K562 (cell line): ENCODE measurements around the gene TEP1. TPM values are rescaled to one million over a fixed set of nuclear protein-coding genes. Genes with fewer than 3 reads are reported as not detected.

Experiments used
- CBFA2T2 ChIP-seq: fragments of 450-650 bp; conservative IDR thresholded peaks from 2 replicates; pipeline ENCODE4 v1.6.1; 2017; ENCODE audit warnings: mild to moderate bottlenecking
- CEBPB ChIP-seq: fragments of 450-650 bp; IDR thresholded peaks from 2 replicates; pipeline ENCODE4 v1.6.1; 2016; ENCODE audit warnings: missing genetic modification characterization, missing compliant biosample characterization
- DACH1 ChIP-seq: fragments of 450-650 bp; IDR thresholded peaks from 2 replicates; pipeline ENCODE4 v1.6.1; 2018; ENCODE audit not compliant: partially characterized antibody
- EP400 ChIP-seq: fragments of 450-650 bp; IDR thresholded peaks from 2 replicates; pipeline ENCODE4 v1.6.1; 2017; ENCODE audit warnings: antibody characterized with exemption, mild to moderate bottlenecking, moderate library complexity
- KDM4B ChIP-seq, 2 experiments: fragments of 450-650 bp in 1 of 2; sonication (generic) in 1 of 2; IDR thresholded peaks; 2 replicates each; pipeline ENCODE4 v1.6.1; 2016 to 2017; ENCODE audit warnings: borderline replicate concordance in 2 of 2, antibody characterized with exemption in 1 of 2, low read depth in 1 of 2, mild to moderate bottlenecking in 1 of 2
- MNT ChIP-seq, 2 experiments: fragments of 450-650 bp; conservative IDR thresholded peaks; 2 replicates each; pipeline ENCODE4 v1.6.1; 2017; ENCODE audit warnings: mild to moderate bottlenecking in 2 of 2, moderate library complexity in 2 of 2
- RBM34 ChIP-seq: fragments of 200-400 bp; formaldehyde crosslinking; IDR thresholded peaks from 2 replicates; pipeline ENCODE4 v1.6.1; 2018; ENCODE audit warnings: low read length, borderline replicate concordance; ENCODE audit not compliant: insufficient read depth
- STAT6 ChIP-seq: sonication (generic); formaldehyde crosslinking; IDR thresholded peaks from 2 replicates; pipeline ENCODE4 v1.8.1; 2023; ENCODE audit warnings: mild to moderate bottlenecking, missing genetic modification reagents
- TAL1 ChIP-seq: fragments of 450-650 bp; IDR thresholded peaks from 2 replicates; pipeline ENCODE4 v1.6.1; 2016; ENCODE audit warnings: mild to moderate bottlenecking
- ZBTB1 ChIP-seq: sonication (generic); formaldehyde crosslinking; IDR thresholded peaks from 2 replicates; pipeline ENCODE4 v1.8.1; 2023; ENCODE audit warnings: missing genetic modification reagents, low read depth, mild to moderate bottlenecking, borderline replicate concordance
- ZMIZ1 ChIP-seq, 2 experiments: fragments of 150-350 bp in 1 of 2; IDR thresholded peaks; 2 replicates each; pipeline ENCODE4 v1.6.1; 2012 to 2016; ENCODE audit warnings: low read depth in 2 of 2, low read length in 2 of 2, mild to moderate bottlenecking in 1 of 2, moderate library complexity in 1 of 2
- ZNF165 ChIP-seq: fragments of 250-450 bp; sonication (Bioruptor Pico); IDR thresholded peaks from 2 replicates; pipeline ENCODE4 v1.4.0; 2020; ENCODE audit warnings: borderline replicate concordance
- ZNF277 ChIP-seq: fragments of 250-450 bp; sonication (Bioruptor Pico); IDR thresholded peaks from 2 replicates; pipeline ENCODE4 v1.8.0; 2022; ENCODE audit warnings: inconsistent platforms, mild to moderate bottlenecking, moderate library complexity, borderline replicate concordance
- ZNF395 ChIP-seq: fragments of 200-800 bp; sonication (Bioruptor generic); IDR thresholded peaks from 2 replicates; pipeline ENCODE4 v1.6.1; 2017; ENCODE audit warnings: missing genetic modification characterization, missing compliant biosample characterization
- polyA plus RNA-seq, 8 experiments: library from polyadenylated mRNA; depleted of rRNA in 4 of 8; stranded (reverse) in 5 of 8; unstranded in 3 of 8; fragments of >200 nt; fragmentation: Nextera tagmentation in 2 of 8; fragmentation: Illumina TruSeq in 1 of 8; extraction: Ambion mirVana in 2 of 8; extraction: Trizol in 1 of 8; gene quantifications; 2 replicates each; pipeline versions ENCODE4 v1.2.1 to v1.2.3, GENCODE V29; 2011 to 2014; ENCODE audit warnings: inconsistent platforms in 1 of 8, missing spikeins in 1 of 8
- total RNA-seq, 7 experiments: library from RNA; depleted of rRNA in 6 of 7; stranded (reverse); fragments of >200 nt in 6 of 7; fragmentation: Illumina TruSeq in 2 of 7; extraction: Trizol in 2 of 7; gene quantifications; 2 replicates each; pipeline versions ENCODE4 v1.2.1 to v1.2.3, GENCODE V29; 2011 to 2021; ENCODE audit warnings: low replicate concordance in 1 of 7

TEP1 gene
- total and polyA plus RNA-seq, 9 of the 15 experiments (the other 6 are each of a cell fraction or from before 2014, with no cell fraction given): 1.0 to 12.2 (median 7.1) TPM

GRCh38 chr14:20331053-20331613 is 82.2 kb downstream of the TEP1 start (continued):
- TF ChIP-seq ZMIZ1 (IDR thresholded peaks at IDR 0.05; ENCODE audit: low read depth in 2 of 2, low read length in 2 of 2) (no peak), CEBPB (tag) (peak; percentile 64), STAT6 (no peak), ZBTB1 (CRISPR knock-in tag) (no peak), MNT (conservative IDR thresholded peaks at IDR 0.05) (peak; percentile 93 to 95), EP400 (0 out of 2 replicates have a peak, but pooled peaks have one; percentile 25), KDM4B (IDR thresholded peaks at IDR 0.05; ENCODE audit: borderline replicate concordance in 2 of 2, low read depth in 1 of 2) (no peak), ZNF395 (CRISPR knock-in tag) (no peak), CBFA2T2 (no peak), TAL1 (0 out of 2 replicates have a peak, but pooled peaks have one; percentile 6), ZNF165 (CRISPR knock-in tag) (no peak), RBM34 (no peak), ZNF277 (CRISPR knock-in tag) (no peak), DACH1 (no peak)
